Muscle of arm (tissue), 12 donors: ENCODE measurements around the gene C12orf76. TPM values are rescaled to one million over a fixed set of nuclear protein-coding genes. Genes with fewer than 3 reads are reported as not detected.
"Not testable (repeated sequence)": the region's sequence is repeated elsewhere in the genome, so short reads cannot be mapped to it uniquely, and the experiment has no call there.

Source experiments
- DNase-seq: peaks from one replicate; pipeline ENCODE4 v3.0.0-alpha.2; 2013
- polyA plus RNA-seq, 12 donors: library from polyadenylated mRNA; unstranded; fragments of 120-200 nt; gene quantifications; one replicate each; pipeline ENCODE4 v1.2.1, GENCODE V29; 2013; ENCODE audit not compliant: insufficient read length in 12 of 12

C12orf76 gene
- polyA plus RNA-seq, 12 donors, result 20.1 to 48.7 (median 30.3) TPM; not detected in 1

GRCh38 chr12:110028323-110028722, 20.0 kb downstream of the C12orf76 start:
- DNase-seq, result no peak

- no peak for DNase-seq
These were observed 24.3 kb downstream of the C12orf76 start for GRCh38 chr12:110024051-110024450.

- peak; percentile 67 for DNase-seq
These were observed 25.0 kb downstream of the C12orf76 start for GRCh38 chr12:110023059-110023980.

- DNase-seq, result no peak
These were observed 27.4 kb downstream of the C12orf76 start for GRCh38 chr12:110020956-110021355.

- DNase-seq, result no peak
These were observed 33.2 kb downstream of the C12orf76 start for GRCh38 chr12:110015132-110015531.

- no peak for DNase-seq
These were observed 35.7 kb downstream of the C12orf76 start for GRCh38 chr12:110012659-110013058.

- DNase-seq, result no peak
These were observed 36.2 kb downstream of the C12orf76 start for GRCh38 chr12:110012137-110012536.

- no peak for DNase-seq
These were observed 37.2 kb downstream of the C12orf76 start for GRCh38 chr12:110010853-110011723.

- DNase-seq, result not testable (repeated sequence)
These were observed 39.5 kb downstream of the C12orf76 start for GRCh38 chr12:110008681-110009398.

- no peak for DNase-seq
These were observed 40.4 kb downstream of the C12orf76 start for GRCh38 chr12:110007881-110008280.

GRCh38 chr12:110006115-110006514, 42.2 kb downstream of the C12orf76 start:
- DNase-seq, result no peak

- DNase-seq, result no peak
These were observed 42.9 kb downstream of the C12orf76 start for GRCh38 chr12:110005319-110005973.

GRCh38 chr12:110004598-110004997, 43.7 kb downstream of the C12orf76 start:
- no peak for DNase-seq

- no peak for DNase-seq
These were observed 45.4 kb downstream of the C12orf76 start for GRCh38 chr12:110002676-110003515.

- no peak for DNase-seq
These were observed 46.7 kb downstream of the C12orf76 start for GRCh38 chr12:110001596-110001995.

- no peak for DNase-seq
These were observed 48.3 kb downstream of the C12orf76 start for GRCh38 chr12:109999983-110000505.

- no peak for DNase-seq
These were observed 48.7 kb downstream of the C12orf76 start for GRCh38 chr12:109999649-109999971.

GRCh38 chr12:109998904-109999648, 49.2 kb downstream of the C12orf76 start, which contains the start of gene ANKRD13A:
Gene ANKRD13A (plus strand): TSS chr12:109999430. CDS start chr12:109999689, 259 bp downstream.
- DNase-seq, result peak; percentile 96

GRCh38 chr12:109998241-109998903, 50.0 kb downstream of the C12orf76 start:
- DNase-seq, result peak; percentile 37
